Skin of body (tissue), 2 donors: ENCODE measurements around the gene AK8. TPM values are rescaled to one million over a fixed set of nuclear protein-coding genes. Genes with fewer than 3 reads are reported as not detected.

Experiments
- DNase-seq: peaks from one replicate; lab custom pipeline; 2025; lab: John Stamatoyannopoulos, UW
- total RNA-seq: library from RNA; depleted of rRNA; stranded (reverse); fragments of >200 nt; gene quantifications from one replicate; pipeline ENCODE4 v1.2.3, GENCODE V29; 2014

AK8 gene
- total RNA-seq, 1 donor from 2014 or later = 1.1 TPM

DNA sequence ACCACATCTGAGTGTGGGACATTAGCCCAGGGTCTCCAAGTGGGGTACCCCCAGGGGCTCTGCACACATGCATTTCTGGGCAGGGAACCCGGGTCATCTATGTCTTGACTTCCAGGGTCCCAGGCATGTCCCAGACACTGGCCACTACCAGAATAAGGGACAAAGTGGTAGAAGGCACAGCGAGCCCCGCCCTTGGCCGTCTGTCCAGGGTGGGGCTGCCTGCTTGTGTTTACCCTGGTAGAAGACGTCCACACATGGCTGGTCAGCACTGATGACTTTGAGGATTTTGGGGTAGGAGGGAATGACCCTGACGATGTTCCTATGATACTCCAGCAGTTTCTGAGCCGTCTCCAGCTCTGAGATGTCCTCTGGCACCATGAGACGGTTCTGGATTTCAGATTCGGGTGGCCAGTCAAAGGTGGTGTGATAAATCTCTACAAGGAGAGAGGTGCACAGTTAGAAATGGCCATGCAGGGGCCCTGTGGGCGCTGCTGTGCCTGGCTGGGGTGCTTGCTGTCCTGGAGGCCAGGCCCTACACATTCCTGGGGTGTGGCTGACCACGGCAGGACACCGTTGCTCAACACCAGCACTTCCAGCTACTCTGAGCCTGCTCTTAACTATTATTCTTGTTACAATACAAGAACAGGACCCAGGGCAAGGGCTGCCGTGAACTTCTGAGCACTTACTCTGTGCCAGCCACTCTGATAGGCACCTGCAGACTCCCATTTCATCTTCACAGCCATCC lies 51.3 kb downstream of the AK8 start:
- DNase-seq = no peak

DNA sequence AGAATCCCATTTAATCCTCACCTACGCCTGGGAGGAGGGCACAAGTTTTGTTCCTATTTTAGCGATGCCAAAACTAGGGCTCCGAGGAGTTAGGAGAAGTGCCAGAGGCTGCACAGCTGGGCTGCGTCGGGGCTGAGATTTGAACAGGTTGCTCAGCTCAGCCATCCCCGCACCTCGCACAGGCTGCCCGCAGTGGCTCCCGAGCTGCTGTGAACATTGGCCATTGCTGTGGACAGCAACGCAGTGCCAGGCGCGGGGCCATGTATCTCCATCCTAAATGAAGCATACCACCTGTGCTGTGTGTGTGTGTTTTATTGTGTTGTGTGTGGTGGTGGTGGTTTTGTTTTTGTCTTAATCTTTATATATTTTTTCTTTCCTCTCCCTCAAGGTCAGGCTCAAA lies 52.0 kb downstream of the AK8 start:
- DNase-seq = no peak

DNA sequence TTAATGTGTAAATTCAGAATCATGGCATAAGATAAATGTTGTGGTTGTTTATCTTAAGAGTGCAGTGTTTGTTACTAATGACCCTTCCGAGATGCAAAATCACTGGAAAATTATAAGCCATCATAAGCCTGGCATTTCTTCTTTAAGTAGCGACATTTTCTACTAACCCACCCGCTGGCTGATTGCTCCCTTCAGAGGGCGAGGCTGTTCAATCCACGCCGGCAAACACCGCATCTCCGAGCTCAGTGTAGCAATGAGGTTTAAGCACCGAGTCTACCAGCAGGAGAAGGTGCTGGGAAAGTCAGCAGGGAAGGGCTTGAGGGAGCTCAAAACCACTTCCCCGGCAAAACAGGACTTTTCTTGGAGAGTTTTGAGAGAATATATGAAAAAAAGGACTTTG lies 52.7 kb downstream of the AK8 start:
- DNase-seq = no peak

DNA sequence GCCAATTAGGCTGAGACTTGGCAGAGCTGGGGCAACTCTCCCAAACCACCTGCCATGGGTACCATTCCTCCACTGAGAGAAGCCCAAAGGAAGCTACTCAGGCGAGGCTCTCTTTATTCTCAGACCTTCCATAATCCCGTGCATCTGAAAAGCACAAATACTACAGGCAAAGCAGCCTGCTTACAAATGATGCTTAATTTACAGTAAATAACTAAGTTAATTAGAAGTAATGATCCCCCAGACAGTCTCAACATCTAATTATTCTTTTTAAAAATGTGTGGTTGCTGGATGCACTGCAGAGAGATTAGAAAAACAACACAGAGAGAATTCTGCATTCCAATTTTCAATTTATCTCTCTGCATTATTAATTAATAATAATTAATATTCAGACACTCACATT lies 53.1 kb downstream of the AK8 start:
- DNase-seq = no peak

DNA sequence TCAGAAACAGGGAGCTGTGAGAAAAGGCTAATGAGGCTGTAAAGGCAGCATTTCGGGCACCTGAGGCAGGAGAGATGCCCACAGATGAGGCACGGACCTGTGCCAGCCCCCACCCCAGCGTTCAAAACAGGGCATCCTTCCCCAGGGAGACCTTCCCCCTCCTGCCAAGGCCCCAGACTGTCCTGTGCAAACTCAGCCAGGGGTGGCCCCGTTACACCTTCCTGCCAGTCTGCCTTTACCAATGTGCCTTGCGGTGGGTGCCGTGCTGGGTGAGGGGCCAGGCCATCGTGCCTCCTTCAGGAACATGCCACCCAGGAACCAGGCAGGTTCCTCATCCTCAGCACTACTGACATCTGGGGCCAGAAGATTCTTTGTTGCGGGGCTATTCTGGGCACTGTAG lies 53.9 kb downstream of the AK8 start:
- no peak for DNase-seq

DNA sequence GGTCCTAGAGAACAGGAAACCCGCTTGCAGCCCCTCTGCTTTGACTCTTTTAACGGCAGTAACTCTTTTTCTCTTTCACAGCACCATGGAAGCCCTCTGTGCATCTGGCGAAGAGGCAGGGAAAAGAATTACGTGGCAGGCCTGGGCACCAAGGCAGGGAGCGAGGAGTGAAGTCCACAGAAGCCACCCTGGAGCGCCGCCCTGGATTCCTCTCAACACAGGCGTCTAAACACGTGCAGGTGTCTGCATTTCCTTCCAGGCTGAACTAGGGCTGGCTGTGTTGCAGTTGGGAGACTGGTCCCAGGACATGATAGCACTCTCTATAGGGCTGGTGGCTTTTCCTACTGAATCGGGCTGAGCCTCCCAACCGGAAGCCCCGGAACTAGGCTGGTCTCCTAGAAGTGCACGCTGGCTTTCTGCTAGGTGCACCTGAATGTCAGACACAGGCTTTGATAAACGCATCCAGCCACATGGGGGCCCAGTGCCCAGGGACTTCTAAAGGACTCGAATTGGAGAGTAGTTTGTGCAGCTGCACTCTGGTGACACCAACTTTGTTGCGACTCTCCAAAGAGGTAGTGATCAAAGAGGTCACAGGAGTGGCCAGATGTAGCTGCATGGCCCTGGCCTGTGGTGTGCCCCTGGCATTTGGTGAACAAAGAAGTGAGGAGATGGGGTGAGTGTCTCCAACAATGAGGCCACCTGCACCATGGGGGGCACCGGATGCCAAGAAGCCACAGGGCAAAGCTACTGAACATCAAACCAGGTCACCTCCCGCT lies 54.5 kb downstream of the AK8 start:
- DNase-seq = no peak

DNA sequence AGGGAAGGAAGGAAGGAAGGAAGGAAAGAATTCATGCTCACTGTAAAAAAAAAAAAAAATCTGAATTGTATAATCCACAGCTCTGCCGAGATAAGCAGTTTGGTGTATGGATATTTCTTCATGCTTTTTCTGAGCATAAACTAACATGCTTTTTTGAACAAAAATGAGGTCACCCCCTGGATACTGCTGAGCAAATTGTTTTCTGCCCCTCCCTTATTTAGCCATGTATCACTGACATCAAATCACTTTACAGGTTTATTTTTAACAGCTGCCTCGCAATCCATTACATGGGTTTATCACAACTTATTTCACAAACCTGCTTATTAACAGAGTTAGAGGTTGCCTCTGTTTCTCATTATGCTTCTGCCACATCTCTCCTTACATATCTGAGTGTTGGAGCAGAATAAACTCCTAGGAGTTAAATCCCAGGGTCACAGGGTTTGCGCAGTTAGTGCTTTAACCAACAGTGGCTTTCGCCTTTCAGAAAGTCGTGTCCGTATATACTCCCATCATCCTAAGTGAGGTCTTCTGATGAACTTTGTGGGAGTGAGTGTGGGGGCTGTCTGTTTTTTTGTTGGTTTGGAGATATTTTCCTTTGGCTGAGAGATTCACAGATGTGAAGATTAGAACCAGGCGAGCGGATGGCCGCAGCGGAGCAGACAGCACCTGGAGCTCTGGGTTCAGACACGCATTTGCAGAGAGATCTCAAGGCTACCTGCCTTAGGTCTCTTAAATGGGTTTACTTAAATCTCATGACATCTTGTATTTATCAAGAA lies 57.7 kb downstream of the AK8 start:
- no peak for DNase-seq

DNA sequence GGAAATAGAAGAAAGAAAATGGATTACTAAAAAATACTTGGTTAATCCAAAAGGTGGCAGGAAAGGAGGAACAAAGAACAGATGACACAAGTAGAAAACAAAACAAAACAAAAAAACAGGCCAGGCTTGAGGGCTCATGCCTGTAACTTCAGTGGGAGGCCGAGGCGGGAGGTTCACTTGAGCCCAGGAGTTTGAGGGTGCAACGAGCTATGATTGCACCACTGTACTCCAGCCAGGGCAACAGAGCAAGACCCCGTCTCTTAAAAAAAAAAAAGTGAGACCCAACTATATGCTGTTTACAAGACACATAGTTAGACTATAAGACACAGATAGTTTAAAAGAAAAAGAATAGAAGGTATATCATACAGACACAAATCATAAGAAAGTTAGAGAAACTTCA lies 59.5 kb downstream of the AK8 start:
- no peak for DNase-seq

DNA sequence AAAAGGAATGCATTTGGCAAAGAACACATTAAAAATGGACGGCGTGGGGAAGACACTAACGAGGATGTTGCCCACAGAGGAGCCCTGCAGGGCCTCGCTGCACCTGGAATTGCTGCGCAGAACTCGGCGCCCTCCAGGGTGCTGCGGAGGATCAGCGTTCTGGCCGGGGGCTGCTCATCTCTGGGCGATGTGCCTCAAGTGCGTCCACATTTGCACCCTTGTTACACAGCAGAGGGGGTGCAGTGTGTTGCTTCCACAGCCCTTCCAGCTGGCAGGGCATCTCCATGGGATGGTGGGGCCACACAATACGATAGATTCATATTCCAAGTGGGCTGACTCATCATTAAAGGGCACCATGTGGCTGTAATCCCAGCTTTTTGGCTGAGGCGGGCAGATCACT lies 63.1 kb downstream of the AK8 start:
- DNase-seq = no peak

DNA sequence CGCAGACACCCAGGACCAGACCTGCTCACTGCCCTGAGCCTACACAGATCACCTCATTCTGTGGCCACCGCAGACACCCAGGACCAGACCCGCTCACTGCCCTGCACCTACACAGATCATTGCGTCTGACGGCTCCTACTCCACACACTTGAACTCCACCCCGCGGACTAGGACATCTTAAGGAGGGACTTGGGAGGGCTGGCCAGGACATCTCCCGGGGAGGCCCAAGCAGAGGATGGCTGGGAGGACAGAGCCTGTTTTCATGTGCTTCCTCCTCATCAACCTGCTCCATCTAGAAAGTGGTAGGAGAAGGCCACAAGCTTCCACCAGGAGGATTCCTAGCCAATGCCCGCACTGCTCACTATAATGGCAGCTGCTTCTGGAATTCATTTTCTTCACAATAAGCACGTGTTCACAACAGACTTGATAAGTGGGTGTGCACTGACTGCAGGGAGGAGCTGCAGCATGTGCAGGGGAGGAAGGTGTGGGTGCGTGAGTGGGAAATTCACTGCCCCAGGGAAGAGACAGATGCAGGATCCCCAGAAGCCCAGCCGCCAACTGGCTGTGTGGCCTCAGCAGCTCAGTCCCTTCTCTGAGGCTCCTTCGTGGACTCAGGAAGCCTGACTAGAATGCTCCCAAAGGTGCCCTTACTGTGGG lies 64.8 kb downstream of the AK8 start:
- no peak for DNase-seq

DNA sequence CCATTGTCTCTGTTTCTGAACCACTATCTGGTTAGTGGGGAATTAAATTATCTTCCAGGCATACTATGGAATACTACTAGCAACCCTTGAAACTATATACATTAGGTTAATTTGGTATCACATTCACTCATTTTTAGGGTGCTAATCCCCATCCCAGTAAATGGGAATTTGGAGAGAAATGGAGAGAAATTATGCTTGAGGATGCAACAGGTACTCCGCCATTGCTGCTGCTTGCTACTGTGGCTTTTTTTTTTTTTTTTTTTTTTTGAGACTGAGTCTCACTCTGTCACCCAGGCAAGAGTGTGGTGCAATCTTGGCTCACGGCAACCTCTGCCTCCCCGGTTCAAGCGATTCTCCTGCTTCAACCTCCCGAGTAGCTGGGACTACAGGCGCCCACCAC lies 66.1 kb downstream of the AK8 start:
- DNase-seq = no peak

DNA sequence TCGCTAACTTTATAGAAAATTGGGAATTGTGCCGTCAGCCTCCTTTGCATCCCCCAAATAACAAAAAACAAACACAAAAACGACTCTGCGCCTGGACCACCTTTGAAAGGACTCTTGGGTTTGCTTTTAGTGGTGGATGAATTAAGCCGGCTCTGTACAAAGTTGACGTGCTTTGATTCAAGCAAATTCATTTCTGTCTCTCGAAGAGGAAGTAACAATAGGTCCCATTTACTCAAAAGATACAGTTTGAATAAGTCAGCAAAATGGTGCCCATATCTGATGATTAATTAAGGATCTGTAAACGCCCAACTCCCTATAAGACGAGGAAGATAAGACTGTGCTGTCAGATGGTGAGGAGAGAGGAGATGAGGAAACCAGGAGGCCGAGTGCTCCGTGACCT lies 67.8 kb downstream of the AK8 start:
- no peak for DNase-seq

DNA sequence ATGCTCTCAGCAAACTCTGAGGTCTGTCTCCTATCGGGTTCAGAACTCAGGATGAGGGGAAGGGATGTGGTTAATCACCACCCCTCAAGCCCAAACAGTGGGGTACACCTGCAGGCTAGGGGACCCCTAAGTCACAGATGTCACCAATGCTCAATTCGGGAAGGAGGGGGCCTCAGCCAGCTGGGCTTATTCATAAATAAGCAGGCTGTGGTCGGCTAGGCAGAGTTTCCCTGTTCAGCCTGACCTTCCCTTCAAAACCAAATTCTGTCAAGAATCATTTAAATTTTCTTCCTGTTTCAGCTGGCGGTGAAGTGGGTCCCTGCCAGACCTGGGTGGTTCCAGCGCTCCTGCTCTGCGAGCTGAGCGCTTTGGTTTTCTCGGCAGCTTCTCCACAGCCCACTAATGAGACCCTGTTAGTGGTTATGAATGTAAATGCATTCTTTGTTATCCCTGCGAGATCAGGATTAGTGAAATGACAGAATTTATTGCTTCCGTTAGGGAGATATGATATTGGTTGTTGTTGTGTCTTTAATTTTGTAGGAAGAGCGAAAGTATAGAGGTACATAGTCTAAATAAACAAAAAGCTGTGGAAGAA lies 68.3 kb downstream of the AK8 start:
- no peak for DNase-seq

DNA sequence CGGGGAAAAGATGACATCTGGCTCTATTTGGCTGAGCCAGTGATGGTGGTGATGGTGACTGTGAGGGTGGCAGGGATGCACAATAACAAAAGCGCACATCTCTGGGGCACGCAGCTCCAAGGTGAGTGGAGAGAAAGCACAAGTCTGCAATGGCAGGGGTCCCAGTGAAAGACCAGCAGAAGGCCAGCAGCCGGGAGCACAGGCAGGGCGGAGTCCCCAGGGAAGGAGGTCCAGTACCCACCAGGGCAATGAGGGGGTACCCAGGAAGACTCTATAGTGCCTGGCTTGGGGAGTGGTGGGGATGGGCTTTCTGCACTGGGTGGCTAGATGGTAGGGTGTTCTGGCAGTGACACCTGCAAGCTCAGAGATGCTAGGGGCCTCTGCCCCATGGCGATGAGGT lies 69.4 kb downstream of the AK8 start:
- no peak for DNase-seq

DNA sequence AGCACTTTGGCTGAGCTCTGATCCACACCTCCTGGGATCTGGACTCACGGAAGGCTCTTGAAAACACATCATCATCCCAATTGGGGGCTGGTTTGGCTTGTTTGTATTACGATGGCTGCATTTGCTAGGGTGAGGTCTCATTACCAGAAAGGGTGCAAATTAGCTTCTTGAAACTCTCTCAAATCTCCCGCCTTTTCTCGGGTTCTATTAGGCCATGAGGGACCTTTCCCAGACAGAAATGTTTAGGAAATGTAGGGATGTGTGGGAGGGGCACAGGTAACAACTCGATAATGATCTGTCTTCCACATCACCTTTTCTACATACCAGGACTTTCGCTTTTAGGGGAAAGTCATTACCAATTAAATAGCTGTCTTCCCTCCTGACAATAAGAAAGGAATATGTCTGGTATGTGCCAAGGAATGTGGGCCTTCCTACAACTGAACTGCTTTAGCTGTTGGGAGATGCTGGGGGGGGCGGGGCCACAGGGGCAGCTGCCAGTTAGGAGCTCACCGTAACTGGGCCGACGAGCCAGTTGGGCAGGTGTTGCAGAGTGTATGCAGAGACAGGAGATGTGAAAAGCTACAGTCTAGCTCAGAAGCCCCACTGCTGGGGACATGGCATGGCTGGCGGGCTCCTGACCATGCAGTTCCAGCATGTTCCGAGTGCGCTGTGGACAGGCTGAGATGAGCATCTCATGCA lies 71.2 kb downstream of the AK8 start:
- DNase-seq = no peak

DNA sequence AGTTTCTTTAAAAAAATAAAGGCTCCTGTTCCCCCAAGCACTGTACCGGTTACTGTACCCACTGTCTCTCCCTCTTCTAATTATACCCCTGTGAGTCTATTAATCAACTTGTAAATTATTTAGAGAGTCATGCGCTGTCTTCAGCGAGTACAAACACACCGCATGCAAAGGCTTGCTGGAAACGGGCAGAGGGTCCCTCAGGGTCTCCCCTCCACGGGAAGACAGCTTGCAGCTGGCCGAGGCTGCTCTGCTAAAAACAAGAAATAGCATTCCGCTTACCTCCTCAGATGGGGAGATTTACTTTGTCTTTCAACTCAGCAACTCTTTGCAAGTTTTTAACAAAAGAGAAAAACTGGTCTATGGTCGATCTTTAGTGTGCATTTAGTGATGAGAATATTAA lies 71.8 kb downstream of the AK8 start:
- no peak for DNase-seq

DNA sequence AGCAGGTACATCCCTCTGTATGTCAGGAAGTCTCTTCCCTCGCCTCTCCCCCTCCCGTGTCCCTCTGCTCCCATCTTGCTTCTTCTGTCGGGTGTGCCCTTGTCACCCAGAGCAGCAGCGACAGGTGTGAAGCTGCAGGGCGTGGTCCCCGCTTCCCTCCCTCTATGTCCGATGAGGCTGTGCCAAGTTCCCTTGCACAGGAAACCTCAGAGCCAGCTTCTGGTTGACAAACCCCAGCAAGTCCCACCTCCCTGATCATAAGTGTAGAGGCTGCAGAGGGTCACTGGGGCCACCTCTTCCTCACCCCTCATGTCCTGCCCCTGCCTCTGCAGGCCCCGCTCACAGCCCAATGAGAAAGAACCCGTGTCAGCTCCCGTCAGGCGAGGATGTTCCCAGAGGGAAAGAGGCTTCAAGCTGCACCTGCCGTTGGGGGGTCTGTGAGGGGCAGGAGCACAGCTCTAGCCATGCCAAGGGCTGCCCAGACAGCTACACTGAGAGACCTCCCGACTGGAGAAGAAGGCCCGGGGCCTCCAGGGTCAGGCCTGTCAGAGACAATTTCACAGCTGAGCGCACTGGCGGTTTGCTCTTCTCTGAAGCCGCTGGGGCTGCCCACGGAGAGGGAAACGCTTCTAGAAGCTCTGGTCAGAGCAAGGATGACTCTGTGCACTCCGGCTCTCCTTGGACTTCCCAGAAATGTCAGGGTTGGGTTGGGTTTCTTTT lies 73.3 kb downstream of the AK8 start:
- DNase-seq = no peak

DNA sequence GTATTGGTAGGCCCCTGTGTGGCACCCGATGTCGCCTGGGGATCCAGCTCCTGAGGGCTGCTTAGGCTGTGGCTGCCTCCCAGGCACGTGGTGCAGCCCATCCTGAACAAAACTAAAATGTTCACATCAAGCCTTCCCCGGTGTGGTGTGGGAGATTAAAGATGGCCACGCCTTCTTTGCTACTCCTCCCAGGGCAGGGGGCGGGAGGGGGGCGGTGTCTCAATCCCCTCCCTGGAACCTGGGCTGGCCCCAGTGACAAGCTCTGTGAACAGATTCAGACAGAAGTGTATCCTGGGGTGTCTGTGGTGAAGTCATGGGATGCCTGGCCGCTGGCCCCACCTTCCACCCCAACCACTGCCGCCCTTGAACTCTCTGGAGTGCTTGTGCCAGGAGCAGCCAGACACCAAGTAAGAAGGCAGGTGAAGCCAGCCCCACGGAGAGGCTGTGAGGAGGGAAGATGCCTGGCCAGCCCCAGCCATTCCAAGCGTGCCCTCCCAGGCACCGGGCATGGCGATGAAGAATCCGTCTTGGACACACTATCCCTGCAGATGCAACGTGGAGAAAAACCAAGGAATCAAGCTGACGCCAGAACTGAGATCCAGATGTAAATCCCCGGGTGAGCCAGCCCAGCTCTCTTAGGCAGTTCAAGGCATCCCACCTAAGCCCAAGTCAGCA lies 75.8 kb downstream of the AK8 start:
- no peak for DNase-seq

DNA sequence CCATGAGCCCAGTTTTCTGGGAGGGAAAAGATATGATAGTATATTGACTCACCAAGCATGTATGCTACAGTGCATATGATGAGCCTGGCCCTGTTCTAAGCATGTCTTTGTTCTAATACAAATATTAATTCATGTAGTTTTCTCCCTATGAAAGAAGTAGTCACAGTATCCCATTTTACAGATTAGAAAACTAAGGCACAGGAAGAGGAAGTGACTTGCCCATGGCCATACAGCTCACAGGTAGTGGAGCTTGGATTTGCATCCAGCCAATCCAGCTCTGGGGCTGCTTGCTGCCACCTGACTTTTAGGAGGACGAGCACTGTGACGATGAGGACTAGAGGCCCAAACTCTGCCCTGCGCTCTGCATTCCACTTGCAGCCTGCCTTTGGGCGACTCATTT lies 76.4 kb downstream of the AK8 start:
- DNase-seq = no peak
